ENCODE data around the gene SSC4D. TPM values are rescaled to one million over a fixed set of nuclear protein-coding genes. Genes with fewer than 3 reads are reported as not detected.
A peak's percentile ranks its signal among the peaks of the same experiment; 100 is the strongest.
"Not testable (repeated sequence)": the region's sequence is repeated elsewhere in the genome, so short reads cannot be mapped to it uniquely, and the experiment has no call there.

Gene SSC4D
- total RNA-seq, 1 donor from 2014 or later = 1.0 TPM

- not testable (repeated sequence) for H3K4me3 ChIP-seq (ENCODE audit: low read length in 3 of 3); H3K9ac ChIP-seq (ENCODE audit: low read depth in 1 of 3, low read length in 3 of 3); H3K27ac ChIP-seq (ENCODE audit: low read depth, low read length); H3K36me3 ChIP-seq (ENCODE audit: control insufficient read depth in 3 of 3, insufficient read depth in 3 of 3, low read length in 3 of 3); H3K27me3 ChIP-seq (ENCODE audit: control insufficient read depth in 3 of 3, insufficient read depth in 3 of 3, low read length in 3 of 3); H3K9me3 ChIP-seq (ENCODE audit: control insufficient read depth in 3 of 3, low read length in 3 of 3)
- H3K4me1 ChIP-seq (ENCODE audit: control insufficient read depth in 3 of 3, insufficient read depth in 3 of 3, low read length in 3 of 3) = peaks cover 13 to 18% (median 16%) of the 10 kb centered on the region in 3 donors
Observed at GRCh38 chr7:76387789-76388188, 21.7 kb downstream of the SSC4D start.

- no peak overlapping the region for H3K4me3 ChIP-seq (ENCODE audit: low read length in 3 of 3)
- no peak overlapping the region for H3K27ac ChIP-seq (ENCODE audit: low read depth, low read length)
- H3K9me3 ChIP-seq (ENCODE audit: control insufficient read depth in 3 of 3, low read length in 3 of 3) = no peaks in the 10 kb centered on the region
- no peak overlapping the region for H3K9ac ChIP-seq (ENCODE audit: low read depth in 1 of 3, low read length in 3 of 3)
- H3K4me1 ChIP-seq (ENCODE audit: control insufficient read depth in 3 of 3, insufficient read depth in 3 of 3, low read length in 3 of 3) = peaks cover 10 to 14% (median 11%) of the 10 kb centered on the region in 3 donors
- no peaks in the 10 kb centered on the region for H3K36me3 ChIP-seq (ENCODE audit: control insufficient read depth in 3 of 3, insufficient read depth in 3 of 3, low read length in 3 of 3)
- no peaks in the 10 kb centered on the region for H3K27me3 ChIP-seq (ENCODE audit: control insufficient read depth in 3 of 3, insufficient read depth in 3 of 3, low read length in 3 of 3)
Observed at GRCh38 chr7:76386691-76387260, 22.7 kb downstream of the SSC4D start.

GRCh38 chr7:76383089-76383944, 26.2 kb downstream of the SSC4D start:
- no peaks in the 10 kb centered on the region for H3K27me3 ChIP-seq (ENCODE audit: control insufficient read depth in 3 of 3, insufficient read depth in 3 of 3, low read length in 3 of 3)
- H3K27ac ChIP-seq (ENCODE audit: low read depth, low read length) = no peak overlapping the region
- no peak overlapping the region for H3K4me3 ChIP-seq (ENCODE audit: low read length in 3 of 3)
- no peaks in the 10 kb centered on the region for H3K36me3 ChIP-seq (ENCODE audit: control insufficient read depth in 3 of 3, insufficient read depth in 3 of 3, low read length in 3 of 3)
- no peaks in the 10 kb centered on the region for H3K9me3 ChIP-seq (ENCODE audit: control insufficient read depth in 3 of 3, low read length in 3 of 3)
- H3K9ac ChIP-seq (ENCODE audit: low read depth in 1 of 3, low read length in 3 of 3) = no peak overlapping the region
- H3K4me1 ChIP-seq (ENCODE audit: control insufficient read depth in 3 of 3, insufficient read depth in 3 of 3, low read length in 3 of 3) = peaks cover 8 to 16% (median 10%) of the 10 kb centered on the region in 3 donors

- H3K27ac ChIP-seq (ENCODE audit: low read depth, low read length) = no peak overlapping the region
- no peak overlapping the region for H3K4me3 ChIP-seq (ENCODE audit: low read length in 3 of 3)
- no peaks in the 10 kb centered on the region for H3K9me3 ChIP-seq (ENCODE audit: control insufficient read depth in 3 of 3, low read length in 3 of 3)
- no peaks in the 10 kb centered on the region for H3K27me3 ChIP-seq (ENCODE audit: control insufficient read depth in 3 of 3, insufficient read depth in 3 of 3, low read length in 3 of 3)
- H3K36me3 ChIP-seq (ENCODE audit: control insufficient read depth in 3 of 3, insufficient read depth in 3 of 3, low read length in 3 of 3) = no peaks in the 10 kb centered on the region
- no peak overlapping the region for H3K9ac ChIP-seq (ENCODE audit: low read depth in 1 of 3, low read length in 3 of 3)
- H3K4me1 ChIP-seq (ENCODE audit: control insufficient read depth in 3 of 3, insufficient read depth in 3 of 3, low read length in 3 of 3) = peaks cover 14 to 23% (median 20%) of the 10 kb centered on the region in 3 donors
Observed at GRCh38 chr7:76381814-76382213, 27.7 kb downstream of the SSC4D start.

GRCh38 chr7:76380623-76380966, 28.9 kb downstream of the SSC4D start:
- Histone ChIP-seq H3K9me3 (ENCODE audit: control insufficient read depth in 3 of 3, low read length in 3 of 3) (no peaks in the 10 kb centered on the region), H3K4me3 (ENCODE audit: low read length in 3 of 3) (peak overlapping the region; percentile 59 to 72 (median 60)), H3K27me3 (ENCODE audit: control insufficient read depth in 3 of 3, insufficient read depth in 3 of 3, low read length in 3 of 3) (no peaks in the 10 kb centered on the region), H3K36me3 (ENCODE audit: control insufficient read depth in 3 of 3, insufficient read depth in 3 of 3, low read length in 3 of 3) (no peaks in the 10 kb centered on the region), H3K27ac (ENCODE audit: low read depth, low read length) (peak overlapping the region; percentile 99), H3K9ac (ENCODE audit: low read depth in 1 of 3, low read length in 3 of 3) (peak overlapping the region; percentile 72 to 79 (median 77)), H3K4me1 (ENCODE audit: control insufficient read depth in 3 of 3, insufficient read depth in 3 of 3, low read length in 3 of 3) (peaks cover 14 to 23% (median 20%) of the 10 kb centered on the region in 3 donors)

- no peaks in the 10 kb centered on the region for H3K36me3 ChIP-seq (ENCODE audit: control insufficient read depth in 3 of 3, insufficient read depth in 3 of 3, low read length in 3 of 3)
- no peak overlapping the region for H3K27ac ChIP-seq (ENCODE audit: low read depth, low read length)
- no peak overlapping the region for H3K9ac ChIP-seq (ENCODE audit: low read depth in 1 of 3, low read length in 3 of 3)
- no peak overlapping the region for H3K4me3 ChIP-seq (ENCODE audit: low read length in 3 of 3)
- peaks cover 14 to 23% (median 20%) of the 10 kb centered on the region in 3 donors for H3K4me1 ChIP-seq (ENCODE audit: control insufficient read depth in 3 of 3, insufficient read depth in 3 of 3, low read length in 3 of 3)
- no peaks in the 10 kb centered on the region for H3K27me3 ChIP-seq (ENCODE audit: control insufficient read depth in 3 of 3, insufficient read depth in 3 of 3, low read length in 3 of 3)
- no peaks in the 10 kb centered on the region for H3K9me3 ChIP-seq (ENCODE audit: control insufficient read depth in 3 of 3, low read length in 3 of 3)
Observed at GRCh38 chr7:76377186-76377918, 32.1 kb downstream of the SSC4D start.

GRCh38 chr7:76375251-76375650, 34.2 kb downstream of the SSC4D start:
- H3K4me3 ChIP-seq (ENCODE audit: low read length in 3 of 3) = no peak overlapping the region
- H3K9ac ChIP-seq (ENCODE audit: low read depth in 1 of 3, low read length in 3 of 3) = no peak overlapping the region
- no peak overlapping the region for H3K27ac ChIP-seq (ENCODE audit: low read depth, low read length)
- H3K4me1 ChIP-seq (ENCODE audit: control insufficient read depth in 3 of 3, insufficient read depth in 3 of 3, low read length in 3 of 3) = peaks cover 7 to 23% (median 21%) of the 10 kb centered on the region in 3 donors
- H3K27me3 ChIP-seq (ENCODE audit: control insufficient read depth in 3 of 3, insufficient read depth in 3 of 3, low read length in 3 of 3) = no peaks in the 10 kb centered on the region
- H3K9me3 ChIP-seq (ENCODE audit: control insufficient read depth in 3 of 3, low read length in 3 of 3) = no peaks in the 10 kb centered on the region
- H3K36me3 ChIP-seq (ENCODE audit: control insufficient read depth in 3 of 3, insufficient read depth in 3 of 3, low read length in 3 of 3) = no peaks in the 10 kb centered on the region

GRCh38 chr7:76372984-76373833, 36.3 kb downstream of the SSC4D start:
- Histone ChIP-seq H3K27ac (ENCODE audit: low read depth, low read length) (no peak overlapping the region), H3K9me3 (ENCODE audit: control insufficient read depth in 3 of 3, low read length in 3 of 3) (no peaks in the 10 kb centered on the region), H3K4me1 (ENCODE audit: control insufficient read depth in 3 of 3, insufficient read depth in 3 of 3, low read length in 3 of 3) (peaks cover 15 to 30% (median 20%) of the 10 kb centered on the region in 3 donors), H3K36me3 (ENCODE audit: control insufficient read depth in 3 of 3, insufficient read depth in 3 of 3, low read length in 3 of 3) (no peaks in the 10 kb centered on the region), H3K27me3 (ENCODE audit: control insufficient read depth in 3 of 3, insufficient read depth in 3 of 3, low read length in 3 of 3) (no peaks in the 10 kb centered on the region), H3K9ac (ENCODE audit: low read depth in 1 of 3, low read length in 3 of 3) (no peak overlapping the region), H3K4me3 (ENCODE audit: low read length in 3 of 3) (no peak overlapping the region)

- H3K27ac ChIP-seq (ENCODE audit: low read depth, low read length) = no peak overlapping the region
- H3K27me3 ChIP-seq (ENCODE audit: control insufficient read depth in 3 of 3, insufficient read depth in 3 of 3, low read length in 3 of 3) = no peaks in the 10 kb centered on the region
- no peak overlapping the region for H3K4me3 ChIP-seq (ENCODE audit: low read length in 3 of 3)
- H3K4me1 ChIP-seq (ENCODE audit: control insufficient read depth in 3 of 3, insufficient read depth in 3 of 3, low read length in 3 of 3) = peaks cover 9 to 19% (median 14%) of the 10 kb centered on the region in 3 donors
- H3K9ac ChIP-seq (ENCODE audit: low read depth in 1 of 3, low read length in 3 of 3) = no peak overlapping the region
- no peaks in the 10 kb centered on the region for H3K36me3 ChIP-seq (ENCODE audit: control insufficient read depth in 3 of 3, insufficient read depth in 3 of 3, low read length in 3 of 3)
- no peaks in the 10 kb centered on the region for H3K9me3 ChIP-seq (ENCODE audit: control insufficient read depth in 3 of 3, low read length in 3 of 3)
Observed at GRCh38 chr7:76371396-76371795, 38.1 kb downstream of the SSC4D start.

All from skeletal muscle tissue (tissue), 4 donors.